GM21390 (cell line): ENCODE measurements around the gene DNASE1L1.

ENCODE experiments used
- ATAC-seq: cut with Tn5 transposase; IDR thresholded peaks from one replicate; pipeline ENCODE4 v1.9.1; 2021; ENCODE audit not compliant: unreplicated experiment

Gene DNASE1L1

GRCh38 chrX:154409222-154409871, at the start of gene DNASE1L1:
DNASE1L1 (minus strand) TSS chrX:154409254; CDS start chrX:154405568, 3,686 bp downstream.
- ATAC-seq: peak; percentile 46

GRCh38 chrX:154458116-154458953, 49.3 kb upstream of the DNASE1L1 start, which contains the start of gene PLXNA3:
PLXNA3 (plus strand) TSS chrX:154458281; CDS start chrX:154460184, 1,903 bp downstream.
- ATAC-seq: peak; percentile 61

- ATAC-seq: peak; percentile 64
Observed at GRCh38 chrX:154457491-154458115, 48.5 kb upstream of the DNASE1L1 start.

- ATAC-seq: no peak
Observed at GRCh38 chrX:154452823-154453222, 43.8 kb upstream of the DNASE1L1 start.

- ATAC-seq: no peak
Observed at GRCh38 chrX:154450312-154450711, 41.3 kb upstream of the DNASE1L1 start.

GRCh38 chrX:154449618-154450017, 40.6 kb upstream of the DNASE1L1 start:
- no peak for ATAC-seq

GRCh38 chrX:154448484-154448883, 39.4 kb upstream of the DNASE1L1 start:
- ATAC-seq: no peak

- no peak for ATAC-seq
Observed at GRCh38 chrX:154446430-154446829, 37.4 kb upstream of the DNASE1L1 start.

GRCh38 chrX:154445776-154446175, 36.7 kb upstream of the DNASE1L1 start:
- no peak for ATAC-seq

GRCh38 chrX:154444755-154445246, 35.7 kb upstream of the DNASE1L1 start:
- no peak for ATAC-seq

- peak; percentile 78 for ATAC-seq
Observed at GRCh38 chrX:154443992-154444754, 35.1 kb upstream of the DNASE1L1 start, which contains the start of gene FAM50A. FAM50A (plus strand) TSS chrX:154444141; CDS start chrX:154444236, 95 bp downstream.

GRCh38 chrX:154443479-154443910, 34.4 kb upstream of the DNASE1L1 start:
- no peak for ATAC-seq

GRCh38 chrX:154441984-154442707, 33.1 kb upstream of the DNASE1L1 start:
- ATAC-seq: no peak

GRCh38 chrX:154441564-154441963, 32.5 kb upstream of the DNASE1L1 start:
- no peak for ATAC-seq

- no peak for ATAC-seq
Observed at GRCh38 chrX:154440623-154441357, 31.7 kb upstream of the DNASE1L1 start.

GRCh38 chrX:154439841-154440240, 30.8 kb upstream of the DNASE1L1 start:
- no peak for ATAC-seq

GRCh38 chrX:154437971-154438893, 29.2 kb upstream of the DNASE1L1 start:
- ATAC-seq: no peak
